Naive thymus-derived CD4-positive, alpha-beta T cell (primary cell): ENCODE data around the gene RBM14. TPM values are rescaled to one million over a fixed set of nuclear protein-coding genes. Genes with fewer than 3 reads are reported as not detected.

ENCODE experiments used
- ATAC-seq: fragments of 150-1000 bp; cut with Tn5 transposase; 2 replicates; pipeline ENCODE4 v1.10.0; 2021; ENCODE audit warnings: mild to moderate bottlenecking, moderate library complexity
- CTCF ChIA-PET: fragments of 350-600 bp; sonication (Branson Sonifier 250); formaldehyde crosslinking; loops from one replicate; lab custom pipeline; 2021; ENCODE audit warnings: antibody characterized with exemption; lab: Charles Lee
- POLR2A ChIA-PET: fragments of 350-600 bp; sonication (Branson Sonifier 250); formaldehyde crosslinking; loops from one replicate; lab custom pipeline; 2021; ENCODE audit warnings: antibody characterized with exemption, inconsistent platforms; lab: Charles Lee
- DNase-seq, 9 donors: peaks; one replicate each; pipeline versions ENCODE4 v3.0.0 to v3.0.0-alpha.2; 2020 to 2022; ENCODE audit warnings: mixed read lengths in 1 of 9
- H3K27ac ChIP-seq: one replicate; pipeline ENCODE4 v1.7.0; 2013; ENCODE audit warnings: mild to moderate bottlenecking, low read depth, low read length, moderate library complexity
- H3K27me3 ChIP-seq, 2 donors: one replicate each; pipeline ENCODE4 v1.7.0; 2013; ENCODE audit warnings: low read length in 2 of 2, mild to moderate bottlenecking in 2 of 2, moderate library complexity in 2 of 2; ENCODE audit not compliant: control insufficient read depth in 2 of 2, insufficient read depth in 2 of 2
- H3K36me3 ChIP-seq, 3 experiments: 1 replicate in 2 of 3; 2 replicates in 1 of 3; pipeline ENCODE4 v1.7.0; 2013; ENCODE audit warnings: low read length in 3 of 3, mild to moderate bottlenecking in 3 of 3, moderate library complexity in 1 of 3; ENCODE audit not compliant: insufficient read depth in 3 of 3, control insufficient read depth in 2 of 3
- H3K4me1 ChIP-seq, 2 donors: one replicate each; pipeline ENCODE4 v1.7.0; 2013; ENCODE audit warnings: low read length in 2 of 2, mild to moderate bottlenecking in 2 of 2, moderate library complexity in 1 of 2; ENCODE audit not compliant: control insufficient read depth in 2 of 2, insufficient read depth in 2 of 2
- H3K4me3 ChIP-seq: 2 replicates; pipeline ENCODE4 v1.7.0; 2013; ENCODE audit warnings: mild to moderate bottlenecking, low read length
- H3K9me3 ChIP-seq, 3 experiments: 1 replicate in 2 of 3; 2 replicates in 1 of 3; pipeline ENCODE4 v1.7.0; 2013; ENCODE audit warnings: low read length in 3 of 3; ENCODE audit not compliant: control insufficient read depth in 2 of 3
- H3K27ac Mint-ChIP-seq, 9 donors: one replicate each; pipeline ENCODE4 v1.8.0; 2020 to 2022; ENCODE audit warnings: mixed read lengths in 9 of 9, mild to moderate bottlenecking in 8 of 9, moderate library complexity in 5 of 9, inconsistent platforms in 2 of 9
- H3K27me3 Mint-ChIP-seq, 5 donors: one replicate each; pipeline ENCODE4 v1.8.0; 2021 to 2022; ENCODE audit warnings: mixed read lengths in 5 of 5, mild to moderate bottlenecking in 1 of 5
- H3K36me3 Mint-ChIP-seq, 5 donors: one replicate each; pipeline ENCODE4 v1.8.0; 2020 to 2022; ENCODE audit warnings: mixed read lengths in 5 of 5, mild to moderate bottlenecking in 3 of 5, inconsistent platforms in 1 of 5
- H3K4me1 Mint-ChIP-seq, 7 donors: one replicate each; pipeline ENCODE4 v1.8.0; 2020 to 2022; ENCODE audit warnings: mixed read lengths in 7 of 7, mild to moderate bottlenecking in 3 of 7, inconsistent platforms in 1 of 7
- H3K4me3 Mint-ChIP-seq, 10 donors: one replicate each; pipeline ENCODE4 v1.8.0; 2020 to 2022; ENCODE audit warnings: mild to moderate bottlenecking in 10 of 10, mixed read lengths in 10 of 10, moderate library complexity in 6 of 10, inconsistent platforms in 2 of 10
- H3K9me3 Mint-ChIP-seq, 11 donors: one replicate each; pipeline ENCODE4 v1.8.0; 2020 to 2022; ENCODE audit warnings: mixed read lengths in 11 of 11, mild to moderate bottlenecking in 4 of 11, inconsistent platforms in 1 of 11, moderate library complexity in 1 of 11
- intact Hi-C, 2 donors: fragments of 100-400 bp; cut with micrococcal nuclease; formaldehyde crosslinking; loops; one replicate each; pipeline ENCODE4 v1.15.1; 2023
- polyA plus RNA-seq, 2 donors: library from polyadenylated mRNA; unstranded; fragments of 300-500 nt; fragmentation: Illumina TruSeq; gene quantifications; one replicate each; pipeline ENCODE4 v1.2.3, GENCODE V29; 2021
- total RNA-seq, 6 experiments: library from RNA in 5 of 6; stranded (reverse) in 5 of 6; gene quantifications; 1 replicate in 5 of 6; 2 replicates in 1 of 6; pipeline ENCODE4 v1.2.3 and lab custom pipeline; 2021 to 2026

Gene RBM14
- total and polyA plus RNA-seq, 7 experiments from 2014 or later, result 76.9 to 543 (median 188) TPM

- intact Hi-C loops, result loop anchor here in 1 of 2 donors (10.0 kb wide), 1 partner anchor 129 kb away; the partner anchor contains the start of gene DPP3
- Mint-ChIP-seq H3K4me1 (peaks cover 18 to 44% (median 40%) of the 10 kb centered on the region in 7 donors), H3K27me3 (peaks cover 0 to 3% (median 0%) of the 10 kb centered on the region in 5 donors), H3K27ac (no peak overlapping the region), H3K4me3 (no peak overlapping the region), H3K36me3 (peaks cover 2 to 30% (median 13%) of the 10 kb centered on the region in 5 donors), H3K9me3 (peaks cover 0 to 7% (median 0%) of the 10 kb centered on the region in 11 donors)
- Histone ChIP-seq H3K4me1 (peaks cover 12 to 18% of the 10 kb centered on the region in 2 donors), H3K9me3 (no peaks in the 10 kb centered on the region), H3K36me3 (peaks cover 0 to 11% (median 0%) of the 10 kb centered on the region in 3 experiments), H3K27me3 (no peaks in the 10 kb centered on the region), H3K27ac (no peak overlapping the region), H3K4me3 (no peak overlapping the region)
- CTCF ChIA-PET, result interaction anchor here (0.6 to 0.7 kb wide), 2 partner anchors 64 to 176 kb away, joined by 3 read pairs; no protein-coding TSS in a partner anchor
- DNase-seq, result no peak
- no peak for ATAC-seq
- POLR2A ChIA-PET, result interaction anchor here (0.9 to 6.8 kb wide), 3 partner anchors 20 to 229 kb away, joined by 3 to 90 read pairs (median 19); partner anchors contain the start of genes CCDC87, CCS and RBM4
These were observed 2.4 kb upstream of the RBM14 start for GRCh38 chr11:66614073-66614472.

DNA sequence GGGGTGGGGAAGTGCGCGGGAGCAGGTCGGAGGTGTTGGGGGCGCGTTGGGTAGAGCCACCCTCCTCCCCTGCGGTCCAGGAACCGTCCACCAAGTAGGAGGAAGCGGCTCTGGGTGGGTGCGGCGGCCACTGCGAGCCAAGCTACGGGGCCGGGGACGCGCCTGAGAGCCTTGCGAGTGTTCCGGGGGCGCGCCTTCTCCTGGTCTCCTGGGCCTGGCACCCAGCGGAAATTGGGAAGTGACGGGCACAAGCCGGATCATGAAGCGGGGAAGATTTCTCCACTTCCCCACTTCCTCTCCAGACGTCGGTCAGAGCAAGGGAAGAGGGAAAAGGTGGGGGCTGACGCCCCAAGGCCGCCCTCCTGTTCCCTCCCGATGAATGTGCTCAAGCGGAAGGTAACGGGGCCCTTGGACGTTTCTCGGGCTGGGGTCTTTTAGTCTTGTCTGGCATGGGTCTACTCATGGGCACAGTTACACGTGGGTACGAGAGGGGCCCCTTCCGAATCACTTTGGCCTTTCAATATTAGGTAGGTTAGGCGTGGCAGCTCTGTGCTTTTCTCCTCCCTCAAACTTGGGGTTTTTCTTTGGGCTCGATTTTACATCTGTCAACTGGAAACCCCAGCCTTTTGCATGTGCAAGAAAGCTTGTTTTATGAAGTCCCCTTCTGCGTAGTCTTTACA lies 865 bp downstream of the RBM14 start:
- intact Hi-C loops, result loop anchor here (2.0 to 10.0 kb wide), 10 partner anchors 40 to 1195 kb away; partner anchors contain the start of genes KDM2A (in 2 of the 2), ACTN3 (in 1 of the 2), CDK2AP2 (in 1 of the 2) and DPP3 (in 1 of the 2)
- ChIA-PET CTCF (interaction anchor here (1.0 to 2.4 kb wide), 4 partner anchors 21 to 61 kb away, joined by 3 to 15 read pairs (median 9); partner anchors contain the start of genes RBM4 and RBM4B), POLR2A (interaction anchor here (0.6 to 12.0 kb wide), 31 partner anchors 8 to 1012 kb away, joined by 3 to 376 read pairs (median 4); partner anchors contain the start of genes ACTN3, CCDC87, CCS and CTSF)
- ATAC-seq, result no peak
- Histone ChIP-seq H3K4me3 (peak overlapping the region; percentile 97), H3K9me3 (no peaks in the 10 kb centered on the region), H3K27me3 (no peaks in the 10 kb centered on the region), H3K27ac (peak overlapping the region; percentile 83), H3K4me1 (peaks cover 36 to 37% of the 10 kb centered on the region in 2 donors), H3K36me3 (peaks cover 0 to 11% (median 0%) of the 10 kb centered on the region in 3 experiments)
- DNase-seq, result peak in 4 of 9 donors; percentile 28 to 59 (median 34)
- H3K9me3 Mint-ChIP-seq, result peaks cover 0 to 10% (median 0%) of the 10 kb centered on the region in 11 donors
- H3K27ac Mint-ChIP-seq, result peak overlapping the region; percentile 96 to 99 (median 98)
- peaks cover 4 to 37% (median 17%) of the 10 kb centered on the region in 5 donors for H3K36me3 Mint-ChIP-seq
- peaks cover 32 to 62% (median 52%) of the 10 kb centered on the region in 7 donors for H3K4me1 Mint-ChIP-seq
- H3K27me3 Mint-ChIP-seq, result peaks cover 0 to 3% (median 0%) of the 10 kb centered on the region in 5 donors
- peak overlapping the region; percentile 86 to 99 (median 98) for H3K4me3 Mint-ChIP-seq

- Mint-ChIP-seq H3K4me1 (peaks cover 50 to 81% (median 67%) of the 10 kb centered on the region in 7 donors), H3K4me3 (peak overlapping the region; percentile 86 to 99 (median 98)), H3K27ac (peak overlapping the region; percentile 96 to 99 (median 98)), H3K9me3 (peaks cover 0 to 11% (median 0%) of the 10 kb centered on the region in 11 donors), H3K27me3 (peaks cover 0 to 3% (median 0%) of the 10 kb centered on the region in 5 donors), H3K36me3 (peaks cover 4 to 44% (median 29%) of the 10 kb centered on the region in 5 donors)
- ChIA-PET POLR2A (interaction anchor here (0.5 to 12.0 kb wide), 11 partner anchors 9 to 621 kb away, joined by 3 to 376 read pairs (median 3); partner anchors contain the start of genes CCDC87, CCS, RBM4 and RBM4B), CTCF (interaction anchor here (0.5 to 0.9 kb wide), 4 partner anchors 20 to 1111 kb away, joined by 3 to 4 read pairs (median 4); no protein-coding TSS in a partner anchor)
- Histone ChIP-seq H3K4me1 (peaks cover 47 to 54% of the 10 kb centered on the region in 2 donors), H3K27ac (peak overlapping the region; percentile 83), H3K4me3 (peak overlapping the region; percentile 97), H3K36me3 (peaks cover 0 to 21% (median under 1%) of the 10 kb centered on the region in 3 experiments), H3K9me3 (no peaks in the 10 kb centered on the region), H3K27me3 (no peaks in the 10 kb centered on the region)
- DNase-seq, result peak in 7 of 9 donors; percentile 67 to 91 (median 89)
- intact Hi-C loops, result loop anchor here (1.0 to 10.0 kb wide), 8 partner anchors 19 to 1197 kb away; partner anchors contain the start of genes KDM2A (in 2 of the 2), RBM4 (in 2 of the 2), CDK2AP2 (in 1 of the 2) and DPP3 (in 1 of the 2)
- peak; percentile 66 for ATAC-seq
These were observed 2.7 kb downstream of the RBM14 start for GRCh38 chr11:66619080-66619554.

GRCh38 chr11:66624450-66624849 lies 8.0 kb downstream of the RBM14 start:
- POLR2A ChIA-PET, result interaction anchor here (0.9 to 12.0 kb wide), 4 partner anchors 8 to 53 kb away, joined by 3 to 376 read pairs (median 7); partner anchors contain the start of genes RBM14, RBM4 and RBM4B
- Mint-ChIP-seq H3K36me3 (peaks cover 0 to 58% (median 33%) of the 10 kb centered on the region in 5 donors), H3K9me3 (peaks cover 0 to 6% (median 0%) of the 10 kb centered on the region in 11 donors), H3K27ac (peak overlapping the region in 1 of 9 donors; percentile 61), H3K27me3 (no peaks in the 10 kb centered on the region), H3K4me1 (peaks cover 54 to 87% (median 69%) of the 10 kb centered on the region in 7 donors), H3K4me3 (peak overlapping the region in 2 of 10 donors; percentile 57 to 58)
- no peak overlapping the region for H3K4me3 ChIP-seq
- H3K27me3 ChIP-seq, result no peaks in the 10 kb centered on the region
- H3K4me1 ChIP-seq, result peaks cover 30 to 43% of the 10 kb centered on the region in 2 donors
- intact Hi-C loops, result no loop called here
- H3K9me3 ChIP-seq, result no peaks in the 10 kb centered on the region
- no peak overlapping the region for H3K27ac ChIP-seq
- CTCF ChIA-PET, result interaction anchor here (1.5 kb wide), 1 partner anchor 13 kb away, joined by 5 read pairs; no protein-coding TSS in a partner anchor
- DNase-seq (no peak), ATAC-seq (peak; percentile 5)
- peaks cover 31 to 62% (median 38%) of the 10 kb centered on the region in 3 experiments for H3K36me3 ChIP-seq

DNA sequence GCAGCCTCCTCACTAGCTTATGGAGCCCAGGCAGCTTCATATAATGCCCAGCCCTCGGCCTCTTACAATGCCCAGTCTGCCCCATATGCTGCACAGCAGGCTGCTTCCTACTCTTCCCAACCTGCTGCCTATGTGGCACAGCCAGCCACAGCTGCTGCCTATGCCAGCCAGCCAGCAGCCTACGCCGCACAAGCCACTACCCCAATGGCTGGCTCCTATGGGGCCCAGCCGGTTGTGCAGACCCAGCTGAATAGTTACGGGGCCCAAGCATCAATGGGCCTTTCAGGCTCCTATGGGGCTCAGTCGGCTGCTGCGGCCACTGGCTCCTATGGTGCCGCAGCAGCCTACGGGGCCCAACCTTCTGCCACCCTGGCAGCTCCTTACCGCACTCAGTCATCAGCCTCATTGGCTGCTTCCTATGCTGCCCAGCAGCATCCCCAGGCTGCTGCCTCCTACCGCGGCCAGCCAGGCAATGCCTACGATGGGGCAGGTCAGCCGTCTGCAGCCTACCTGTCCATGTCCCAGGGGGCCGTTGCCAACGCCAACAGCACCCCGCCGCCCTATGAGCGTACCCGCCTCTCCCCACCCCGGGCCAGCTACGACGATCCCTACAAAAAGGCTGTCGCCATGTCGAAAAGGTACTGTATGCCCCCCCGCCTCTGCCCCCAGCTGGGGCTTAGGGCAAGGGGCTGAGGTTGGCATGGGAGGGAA lies 8.8 kb downstream of the RBM14 start:
- Histone ChIP-seq H3K4me1 (peaks cover 24 to 39% of the 10 kb centered on the region in 2 donors), H3K27me3 (no peaks in the 10 kb centered on the region), H3K27ac (no peak overlapping the region), H3K4me3 (no peak overlapping the region), H3K9me3 (no peaks in the 10 kb centered on the region), H3K36me3 (peaks cover 36 to 70% (median 38%) of the 10 kb centered on the region in 3 experiments)
- ATAC-seq (peak; percentile 2), DNase-seq (no peak)
- ChIA-PET POLR2A (interaction anchor here (0.9 to 12.0 kb wide), 4 partner anchors 9 to 31 kb away, joined by 3 to 376 read pairs (median 5); partner anchors contain the start of genes RBM14 and RBM4), CTCF (interaction anchor here (1.5 kb wide), 1 partner anchor 12 kb away, joined by 5 read pairs; no protein-coding TSS in a partner anchor)
- Mint-ChIP-seq H3K27me3 (no peaks in the 10 kb centered on the region), H3K27ac (peak overlapping the region in 5 of 9 donors; percentile 21 to 61 (median 43)), H3K4me3 (peak overlapping the region in 2 of 10 donors; percentile 11 to 35), H3K36me3 (peaks cover 0 to 62% (median 33%) of the 10 kb centered on the region in 5 donors), H3K4me1 (peaks cover 52 to 86% (median 71%) of the 10 kb centered on the region in 7 donors), H3K9me3 (peaks cover 0 to 4% (median 0%) of the 10 kb centered on the region in 11 donors)
- intact Hi-C loops, result no loop called here
